Measurements from ENCODE around the gene KLHL29. TPM values are rescaled to one million over a fixed set of nuclear protein-coding genes. Genes with fewer than 3 reads are reported as not detected.

Gene KLHL29
- polyA plus RNA-seq, 1 of the 3 experiments (the other 2 are of a cell fraction) = 4.6 TPM

DNA sequence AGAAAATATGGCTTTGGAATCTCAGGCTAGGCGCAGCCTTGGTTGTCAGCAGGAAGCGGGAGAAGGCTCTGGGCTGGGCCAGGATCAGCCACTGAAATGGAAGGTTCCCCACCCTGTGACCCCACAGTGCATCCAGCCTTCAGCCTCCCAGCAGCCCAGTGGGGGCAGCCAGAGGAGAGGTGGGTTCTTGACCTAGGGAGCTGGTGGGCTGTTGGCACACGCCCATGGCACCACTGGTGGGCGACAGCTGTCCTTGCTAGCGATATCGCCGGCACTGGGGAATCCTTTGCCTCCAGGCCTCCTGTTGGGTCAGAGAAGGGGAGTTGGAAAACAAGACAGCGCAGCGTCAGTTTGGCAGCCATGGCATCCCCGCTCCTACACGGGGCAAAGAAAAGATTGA lies 92.4 kb downstream of the KLHL29 start:
- no peaks in the 10 kb centered on the region for H4K20me1 ChIP-seq (ENCODE audit: insufficient read depth)
- H3K9me2 ChIP-seq = no peaks in the 10 kb centered on the region
- no peak overlapping the region for H3K4me2 ChIP-seq
- no peaks in the 10 kb centered on the region for H3K9me3 ChIP-seq
- H3K79me2 ChIP-seq (ENCODE audit: insufficient read depth) = no peaks in the 10 kb centered on the region
- H3K36me3 ChIP-seq (replicated peaks in 1 of 2; ENCODE audit: control insufficient read depth in 1 of 2, insufficient read depth in 2 of 2, low read length in 1 of 2) = no peaks in the 10 kb centered on the region
- 88% methylated on average over 11 of the region's 11 CpGs for WGBS (ENCODE audit: low lambda C conversion rate)
- H3K9ac ChIP-seq = no peak overlapping the region
- H2AFZ ChIP-seq (ENCODE audit: low read depth) = no peak overlapping the region
- H3K27ac ChIP-seq (ENCODE audit: low read depth in 2 of 2, low read length in 1 of 2) = no peak overlapping the region
- H3K27me3 ChIP-seq (ENCODE audit: insufficient read depth) = no peaks in the 10 kb centered on the region
- DNase-seq = no peak
- no peak overlapping the region for H3K4me3 ChIP-seq (ENCODE audit: low read depth in 2 of 2, low read length in 1 of 2)
- CTCF ChIA-PET = interaction anchor here (0.7 to 3.8 kb wide), 6 partner anchors 10 to 68 kb away, joined by 3 to 14 read pairs (median 8); no protein-coding TSS in a partner anchor
- peaks cover 12 to 14% of the 10 kb centered on the region in 2 experiments; a peak in 2 of 4 replicates for H3K4me1 ChIP-seq (ENCODE audit: control insufficient read depth in 1 of 2, insufficient read depth in 2 of 2, low read depth in 1 of 2, low read length in 1 of 2)
- H3F3A ChIP-seq (replicated peaks; ENCODE audit: insufficient read depth) = no peaks in the 10 kb centered on the region
- TF ChIP-seq, protein P1, sequence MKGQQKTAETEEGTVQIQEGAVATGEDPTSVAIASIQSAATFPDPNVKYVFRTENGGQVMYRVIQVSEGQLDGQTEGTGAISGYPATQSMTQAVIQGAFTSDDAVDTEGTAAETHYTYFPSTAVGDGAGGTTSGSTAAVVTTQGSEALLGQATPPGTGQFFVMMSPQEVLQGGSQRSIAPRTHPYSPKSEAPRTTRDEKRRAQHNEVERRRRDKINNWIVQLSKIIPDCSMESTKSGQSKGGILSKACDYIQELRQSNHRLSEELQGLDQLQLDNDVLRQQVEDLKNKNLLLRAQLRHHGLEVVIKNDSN (IDR thresholded peaks at IDR 0.05; ENCODE audit: borderline replicate concordance, low read depth) = no peak
- POLR2A ChIA-PET = no interaction called here

DNA sequence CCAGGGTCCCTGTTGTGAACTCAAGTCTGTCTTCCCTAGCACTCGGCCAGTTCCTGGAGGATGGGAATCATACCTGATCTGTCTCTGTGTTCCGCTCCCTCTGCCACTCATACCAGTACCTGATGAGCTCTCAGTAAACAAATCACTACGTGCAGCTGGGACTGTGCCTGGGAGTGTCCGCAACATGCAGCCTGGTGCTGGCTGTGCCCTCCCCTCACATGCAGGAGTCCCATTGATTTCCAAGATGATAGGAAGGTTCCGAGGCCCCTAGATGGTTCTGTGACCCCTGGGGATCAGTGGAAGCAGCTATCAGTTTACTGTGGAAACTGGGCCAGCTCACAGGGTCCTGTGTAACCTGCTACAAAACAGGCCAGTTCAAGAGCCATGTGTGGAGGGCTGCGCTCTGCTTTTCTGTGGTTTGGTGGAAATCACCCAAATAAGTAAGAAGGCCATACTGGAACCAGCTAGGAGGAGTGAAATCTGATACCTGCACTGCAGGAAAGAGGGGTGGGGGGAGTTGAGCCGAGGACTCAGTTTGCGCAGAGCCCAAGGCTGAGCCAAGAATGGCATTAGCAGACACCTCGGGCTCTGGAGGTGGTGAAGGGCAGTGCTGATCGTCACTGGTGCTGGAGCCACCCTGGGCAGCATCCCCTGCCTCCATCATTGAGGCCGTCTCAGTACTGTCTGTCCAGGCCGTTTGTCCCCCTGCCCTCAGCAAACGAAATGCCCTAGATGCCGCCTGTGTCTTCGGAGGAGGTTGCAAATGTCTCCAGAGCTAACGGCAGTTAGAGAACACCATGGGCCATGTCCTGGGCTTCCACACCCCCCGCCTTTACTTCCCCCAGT lies 93.3 kb downstream of the KLHL29 start:
- H3K79me2 ChIP-seq (ENCODE audit: insufficient read depth) = no peaks in the 10 kb centered on the region
- peaks cover 12 to 14% of the 10 kb centered on the region in 2 experiments; a peak in 2 of 4 replicates for H3K4me1 ChIP-seq (ENCODE audit: control insufficient read depth in 1 of 2, insufficient read depth in 2 of 2, low read depth in 1 of 2, low read length in 1 of 2)
- H3K4me3 ChIP-seq (ENCODE audit: low read depth in 2 of 2, low read length in 1 of 2) = no peak overlapping the region
- H3F3A ChIP-seq (replicated peaks; ENCODE audit: insufficient read depth) = no peaks in the 10 kb centered on the region
- no peak for DNase-seq
- H3K9me3 ChIP-seq = no peaks in the 10 kb centered on the region
- no peak overlapping the region for H3K9ac ChIP-seq
- H3K27ac ChIP-seq (ENCODE audit: low read depth in 2 of 2, low read length in 1 of 2) = no peak overlapping the region
- H4K20me1 ChIP-seq (ENCODE audit: insufficient read depth) = no peaks in the 10 kb centered on the region
- no peaks in the 10 kb centered on the region for H3K9me2 ChIP-seq
- no peak overlapping the region for H2AFZ ChIP-seq (ENCODE audit: low read depth)
- H3K27me3 ChIP-seq (ENCODE audit: insufficient read depth) = no peaks in the 10 kb centered on the region
- no peaks in the 10 kb centered on the region for H3K36me3 ChIP-seq (replicated peaks in 1 of 2; ENCODE audit: control insufficient read depth in 1 of 2, insufficient read depth in 2 of 2, low read length in 1 of 2)
- TF ChIP-seq NFIC (IDR thresholded peaks at IDR 0.05; ENCODE audit: borderline replicate concordance) (no peak), SMC3 (IDR thresholded peaks at IDR 0.05; ENCODE audit: low read depth, low read length) (no peak), POLR2AphosphoS5 (IDR thresholded peaks at IDR 0.05; ENCODE audit: low read depth, low read length) (no peak), FOXJ3 (CRISPR knock-in tag; IDR thresholded peaks at IDR 0.05) (no peak), EP300 (IDR thresholded peaks at IDR 0.05; ENCODE audit: borderline replicate concordance in 1 of 2, low read depth in 1 of 2, low read length in 1 of 2) (no peak), RAD21 (IDR thresholded peaks at IDR 0.05; ENCODE audit: low read length) (no peak), EZH2phosphoT487 (IDR thresholded peaks at IDR 0.05; ENCODE audit: borderline replicate concordance, low read depth) (no peak), YY1 (IDR thresholded peaks at IDR 0.05; ENCODE audit: low read depth) (no peak), ELF1 (IDR thresholded peaks at IDR 0.05) (no peak), GABPA (IDR thresholded peaks at IDR 0.05; ENCODE audit: low read depth) (no peak), TEAD4 (IDR thresholded peaks at IDR 0.05; ENCODE audit: borderline replicate concordance, insufficient read depth) (no peak)
- TF ChIP-seq, protein P2, sequence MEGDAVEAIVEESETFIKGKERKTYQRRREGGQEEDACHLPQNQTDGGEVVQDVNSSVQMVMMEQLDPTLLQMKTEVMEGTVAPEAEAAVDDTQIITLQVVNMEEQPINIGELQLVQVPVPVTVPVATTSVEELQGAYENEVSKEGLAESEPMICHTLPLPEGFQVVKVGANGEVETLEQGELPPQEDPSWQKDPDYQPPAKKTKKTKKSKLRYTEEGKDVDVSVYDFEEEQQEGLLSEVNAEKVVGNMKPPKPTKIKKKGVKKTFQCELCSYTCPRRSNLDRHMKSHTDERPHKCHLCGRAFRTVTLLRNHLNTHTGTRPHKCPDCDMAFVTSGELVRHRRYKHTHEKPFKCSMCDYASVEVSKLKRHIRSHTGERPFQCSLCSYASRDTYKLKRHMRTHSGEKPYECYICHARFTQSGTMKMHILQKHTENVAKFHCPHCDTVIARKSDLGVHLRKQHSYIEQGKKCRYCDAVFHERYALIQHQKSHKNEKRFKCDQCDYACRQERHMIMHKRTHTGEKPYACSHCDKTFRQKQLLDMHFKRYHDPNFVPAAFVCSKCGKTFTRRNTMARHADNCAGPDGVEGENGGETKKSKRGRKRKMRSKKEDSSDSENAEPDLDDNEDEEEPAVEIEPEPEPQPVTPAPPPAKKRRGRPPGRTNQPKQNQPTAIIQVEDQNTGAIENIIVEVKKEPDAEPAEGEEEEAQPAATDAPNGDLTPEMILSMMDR (IDR thresholded peaks at IDR 0.05) = no peak
- TF ChIP-seq, protein P3, sequence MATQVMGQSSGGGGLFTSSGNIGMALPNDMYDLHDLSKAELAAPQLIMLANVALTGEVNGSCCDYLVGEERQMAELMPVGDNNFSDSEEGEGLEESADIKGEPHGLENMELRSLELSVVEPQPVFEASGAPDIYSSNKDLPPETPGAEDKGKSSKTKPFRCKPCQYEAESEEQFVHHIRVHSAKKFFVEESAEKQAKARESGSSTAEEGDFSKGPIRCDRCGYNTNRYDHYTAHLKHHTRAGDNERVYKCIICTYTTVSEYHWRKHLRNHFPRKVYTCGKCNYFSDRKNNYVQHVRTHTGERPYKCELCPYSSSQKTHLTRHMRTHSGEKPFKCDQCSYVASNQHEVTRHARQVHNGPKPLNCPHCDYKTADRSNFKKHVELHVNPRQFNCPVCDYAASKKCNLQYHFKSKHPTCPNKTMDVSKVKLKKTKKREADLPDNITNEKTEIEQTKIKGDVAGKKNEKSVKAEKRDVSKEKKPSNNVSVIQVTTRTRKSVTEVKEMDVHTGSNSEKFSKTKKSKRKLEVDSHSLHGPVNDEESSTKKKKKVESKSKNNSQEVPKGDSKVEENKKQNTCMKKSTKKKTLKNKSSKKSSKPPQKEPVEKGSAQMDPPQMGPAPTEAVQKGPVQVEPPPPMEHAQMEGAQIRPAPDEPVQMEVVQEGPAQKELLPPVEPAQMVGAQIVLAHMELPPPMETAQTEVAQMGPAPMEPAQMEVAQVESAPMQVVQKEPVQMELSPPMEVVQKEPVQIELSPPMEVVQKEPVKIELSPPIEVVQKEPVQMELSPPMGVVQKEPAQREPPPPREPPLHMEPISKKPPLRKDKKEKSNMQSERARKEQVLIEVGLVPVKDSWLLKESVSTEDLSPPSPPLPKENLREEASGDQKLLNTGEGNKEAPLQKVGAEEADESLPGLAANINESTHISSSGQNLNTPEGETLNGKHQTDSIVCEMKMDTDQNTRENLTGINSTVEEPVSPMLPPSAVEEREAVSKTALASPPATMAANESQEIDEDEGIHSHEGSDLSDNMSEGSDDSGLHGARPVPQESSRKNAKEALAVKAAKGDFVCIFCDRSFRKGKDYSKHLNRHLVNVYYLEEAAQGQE (IDR thresholded peaks at IDR 0.05; ENCODE audit: low read depth, low read length) = no peak
- CTCF ChIA-PET = interaction anchor here (0.7 to 3.8 kb wide), 6 partner anchors 9 to 74 kb away, joined by 3 to 14 read pairs (median 5); no protein-coding TSS in a partner anchor
- POLR2A ChIA-PET = no interaction called here
- 86% methylated on average over 17 of the region's 17 CpGs for WGBS (ENCODE audit: low lambda C conversion rate)
- H3K4me2 ChIP-seq = no peak overlapping the region

Measured in SK-N-SH (cell line).